Skeletal muscle cell (primary cell): ENCODE data around the gene ERVW-1.
"Not testable (repeated sequence)": the region's sequence is repeated elsewhere in the genome, so short reads cannot be mapped to it uniquely, and the experiment has no call there.

Source experiments
- DNase-seq: peaks from one replicate; pipeline ENCODE4 v3.0.0-alpha.2; 2010; ENCODE audit warnings: low read depth
- H3K4me3 ChIP-seq: 2 replicates; pipeline ENCODE4 v1.5.1; 2011; ENCODE audit warnings: low read depth, mild to moderate bottlenecking, control low read depth, low read length, moderate library complexity

The ERVW-1 gene

GRCh38 chr7:92475851-92476590 is 1.7 kb downstream of the ERVW-1 start:
- not testable (repeated sequence) for H3K4me3 ChIP-seq, DNase-seq

DNA sequence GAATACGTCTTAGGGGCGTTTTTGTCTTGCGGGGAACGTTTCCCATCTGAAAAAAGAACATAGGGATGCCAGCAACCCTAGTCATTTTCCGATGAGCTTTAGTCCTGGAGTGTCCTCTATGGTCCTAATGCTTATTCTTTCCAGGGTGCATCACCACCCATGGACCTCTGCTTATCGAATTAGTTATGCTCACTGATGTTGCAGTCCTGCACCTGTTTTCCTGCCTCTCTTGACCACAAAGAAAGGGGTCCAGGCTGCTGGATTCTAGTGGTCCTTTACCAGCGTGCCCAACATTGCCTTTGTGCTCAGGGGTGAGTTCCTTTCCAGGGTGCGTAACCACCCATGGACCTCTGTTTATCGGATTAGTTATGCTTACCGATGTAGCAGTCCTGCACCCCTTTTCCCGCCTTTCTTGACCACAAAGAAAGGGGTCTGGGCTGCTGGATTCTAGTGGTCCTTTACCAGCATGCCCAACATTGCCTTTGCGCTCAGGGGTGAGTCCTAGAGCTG is 2.4 kb downstream of the ERVW-1 start:
- H3K4me3 ChIP-seq, DNase-seq: not testable (repeated sequence)

DNA sequence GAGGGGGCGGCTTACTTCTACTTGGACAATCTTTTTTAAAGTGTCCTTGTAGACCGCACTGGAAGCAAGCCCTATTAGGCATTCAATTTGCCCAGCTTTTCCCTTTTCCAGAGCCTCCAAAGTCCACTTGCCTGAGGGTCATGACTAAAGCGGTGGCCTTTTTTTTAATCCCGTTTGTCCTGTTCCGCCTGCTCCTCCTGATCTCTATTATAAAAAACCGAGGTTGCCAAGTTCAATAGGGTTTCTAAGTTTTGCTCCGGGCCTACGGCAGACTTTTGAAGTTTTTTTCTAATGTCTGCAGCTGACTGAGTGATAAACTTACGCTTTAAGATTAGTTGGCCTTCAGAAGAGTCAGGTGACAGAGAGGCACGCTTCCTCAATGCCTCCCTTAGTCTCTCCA is 3.8 kb downstream of the ERVW-1 start:
- not testable (repeated sequence) for H3K4me3 ChIP-seq, DNase-seq

GRCh38 chr7:92468589-92468988 is 9.2 kb downstream of the ERVW-1 start:
- DNase-seq, result not testable (repeated sequence)

DNA sequence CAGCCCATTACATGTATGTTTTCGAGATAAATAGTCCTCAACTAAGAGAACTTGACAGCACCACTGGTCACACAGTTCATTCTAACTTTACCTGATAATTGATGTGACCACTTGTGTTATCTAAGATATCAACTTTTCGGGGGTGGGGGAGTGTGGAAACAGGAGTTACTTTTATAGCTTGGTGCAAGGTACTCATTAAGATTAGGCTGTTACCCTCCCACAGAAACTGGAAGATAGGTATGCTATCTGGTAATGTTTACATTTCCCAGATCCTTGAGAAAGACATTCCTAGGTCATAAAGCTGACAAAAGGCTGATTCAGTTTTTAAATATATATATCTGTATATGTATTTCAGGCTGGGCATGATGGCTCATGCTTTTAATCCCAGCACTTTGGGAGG is 11.1 kb downstream of the ERVW-1 start:
- DNase-seq, result no peak

More at GRCh38 chr7:92468589-92468988, 9.2 kb downstream of the ERVW-1 start:
- H3K4me3 ChIP-seq, result not testable (repeated sequence)

DNA sequence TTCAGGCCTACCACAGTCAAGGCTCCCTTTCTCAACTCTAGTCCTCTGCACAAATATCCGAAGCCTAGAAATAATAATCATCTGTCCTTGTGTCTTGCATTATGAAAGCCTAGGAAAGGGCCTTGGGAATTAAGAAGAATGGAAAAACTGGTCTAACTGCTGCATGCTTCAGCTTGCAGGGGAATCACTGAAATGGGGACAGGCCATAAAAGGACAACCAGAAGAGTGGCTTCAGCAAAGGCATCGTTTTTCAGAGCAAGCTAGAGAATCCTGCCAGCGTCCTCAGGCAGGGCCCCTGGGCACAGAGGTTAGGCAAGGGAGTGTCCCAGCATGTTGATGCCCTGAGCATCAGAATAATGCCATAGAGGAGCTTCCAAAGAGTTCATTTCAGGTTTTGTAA is 13.2 kb downstream of the ERVW-1 start:
- no peak overlapping the region for H3K4me3 ChIP-seq
- DNase-seq, result no peak

More for the DNA sequence above, 11.1 kb downstream of the ERVW-1 start:
- no peak overlapping the region for H3K4me3 ChIP-seq

DNA sequence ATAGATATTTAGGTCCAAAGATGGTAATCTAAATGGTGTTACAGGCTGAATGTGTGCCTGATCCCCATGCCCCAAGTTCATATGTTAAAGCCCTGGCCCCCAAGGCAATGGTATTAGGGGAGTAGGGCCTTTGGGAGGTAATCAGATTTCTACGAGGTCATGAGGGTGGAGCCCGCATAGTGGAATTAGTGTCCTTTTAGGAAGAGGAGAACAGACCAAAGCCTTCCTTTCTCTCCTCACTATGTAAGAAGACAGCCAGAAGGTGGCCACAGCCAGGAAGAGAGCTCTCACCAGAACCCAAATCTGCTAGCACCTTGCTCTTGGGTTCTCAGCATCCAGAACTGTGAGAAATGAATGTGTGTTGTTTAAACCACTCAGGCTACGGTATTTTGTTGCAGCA is 15.2 kb downstream of the ERVW-1 start:
- H3K4me3 ChIP-seq, result no peak overlapping the region
- DNase-seq, result no peak

GRCh38 chr7:92461027-92462003 is 16.4 kb downstream of the ERVW-1 start:
- H3K4me3 ChIP-seq, result no peak overlapping the region
- peak; percentile 3 for DNase-seq

DNA sequence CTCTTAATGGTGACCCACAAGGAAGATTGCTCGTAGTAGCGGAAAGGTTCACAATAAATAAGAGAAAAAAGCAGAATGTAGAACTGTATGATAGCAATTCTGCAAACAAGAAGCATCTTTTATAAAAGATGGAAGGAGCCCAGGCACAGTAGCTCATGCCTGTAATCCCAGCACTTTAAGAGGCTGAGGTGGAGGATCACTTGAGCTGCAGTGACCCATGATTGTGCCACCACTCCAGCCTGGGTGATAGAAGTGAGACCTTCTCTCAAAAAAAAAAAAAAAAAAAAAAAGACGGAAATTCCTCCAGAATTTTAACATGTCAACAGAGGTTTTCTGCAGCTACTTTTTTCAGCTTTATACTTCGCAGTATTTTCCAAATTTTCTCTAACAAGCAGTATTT is 17.2 kb downstream of the ERVW-1 start:
- H3K4me3 ChIP-seq, result no peak overlapping the region
- DNase-seq, result no peak

DNA sequence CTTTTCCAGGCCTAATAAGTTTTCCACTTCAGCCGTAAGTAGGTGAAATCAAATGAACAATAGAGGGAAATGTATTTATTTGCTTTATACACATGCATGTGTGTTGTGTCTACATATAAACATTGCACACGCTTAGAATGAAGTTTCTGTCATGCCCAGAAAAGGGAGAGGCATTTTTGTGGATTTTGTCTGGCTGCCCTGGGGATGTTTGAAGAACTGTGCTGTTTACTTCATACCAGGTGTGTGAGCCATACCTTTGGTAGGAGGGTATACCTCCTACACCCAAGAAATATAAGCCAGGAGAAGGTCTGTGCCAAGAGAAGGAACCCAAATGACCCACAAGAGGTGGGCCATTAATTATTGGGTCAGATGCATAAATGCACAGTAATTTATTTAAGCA is 17.6 kb downstream of the ERVW-1 start:
- no peak overlapping the region for H3K4me3 ChIP-seq
- no peak for DNase-seq

GRCh38 chr7:92456236-92456635 is 21.5 kb downstream of the ERVW-1 start:
- no peak overlapping the region for H3K4me3 ChIP-seq
- DNase-seq, result no peak

- no peak overlapping the region for H3K4me3 ChIP-seq
- no peak for DNase-seq
These were observed 26.1 kb downstream of the ERVW-1 start for GRCh38 chr7:92451645-92452044.

DNA sequence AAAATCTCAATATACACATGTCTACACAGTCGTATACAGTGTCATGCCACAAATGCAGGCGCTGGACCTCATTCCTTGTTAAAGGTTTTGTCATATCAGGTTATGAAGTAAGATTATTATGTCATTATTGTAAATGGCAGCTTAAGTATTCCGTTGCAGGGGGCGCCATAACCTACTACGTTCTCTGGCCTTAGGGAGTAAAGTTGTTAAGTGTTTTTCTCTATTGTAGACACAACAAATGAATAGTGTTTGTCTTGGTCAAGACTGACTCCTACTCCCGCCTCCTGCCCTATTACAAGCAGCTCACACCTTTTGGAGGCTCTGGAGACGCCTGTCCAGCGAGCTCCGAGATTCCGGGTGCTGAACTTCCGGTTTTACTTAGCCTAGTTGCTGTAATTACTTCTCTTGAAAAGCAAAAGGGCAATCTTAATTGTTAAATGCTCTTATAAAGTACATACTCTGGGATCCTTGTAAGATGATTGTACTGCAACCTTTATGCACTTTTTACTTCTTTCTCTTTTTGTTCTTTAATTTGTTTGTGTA is 29.5 kb downstream of the ERVW-1 start:
- peak overlapping the region; percentile 77 for H3K4me3 ChIP-seq
- DNase-seq, result peak; percentile 6

DNA sequence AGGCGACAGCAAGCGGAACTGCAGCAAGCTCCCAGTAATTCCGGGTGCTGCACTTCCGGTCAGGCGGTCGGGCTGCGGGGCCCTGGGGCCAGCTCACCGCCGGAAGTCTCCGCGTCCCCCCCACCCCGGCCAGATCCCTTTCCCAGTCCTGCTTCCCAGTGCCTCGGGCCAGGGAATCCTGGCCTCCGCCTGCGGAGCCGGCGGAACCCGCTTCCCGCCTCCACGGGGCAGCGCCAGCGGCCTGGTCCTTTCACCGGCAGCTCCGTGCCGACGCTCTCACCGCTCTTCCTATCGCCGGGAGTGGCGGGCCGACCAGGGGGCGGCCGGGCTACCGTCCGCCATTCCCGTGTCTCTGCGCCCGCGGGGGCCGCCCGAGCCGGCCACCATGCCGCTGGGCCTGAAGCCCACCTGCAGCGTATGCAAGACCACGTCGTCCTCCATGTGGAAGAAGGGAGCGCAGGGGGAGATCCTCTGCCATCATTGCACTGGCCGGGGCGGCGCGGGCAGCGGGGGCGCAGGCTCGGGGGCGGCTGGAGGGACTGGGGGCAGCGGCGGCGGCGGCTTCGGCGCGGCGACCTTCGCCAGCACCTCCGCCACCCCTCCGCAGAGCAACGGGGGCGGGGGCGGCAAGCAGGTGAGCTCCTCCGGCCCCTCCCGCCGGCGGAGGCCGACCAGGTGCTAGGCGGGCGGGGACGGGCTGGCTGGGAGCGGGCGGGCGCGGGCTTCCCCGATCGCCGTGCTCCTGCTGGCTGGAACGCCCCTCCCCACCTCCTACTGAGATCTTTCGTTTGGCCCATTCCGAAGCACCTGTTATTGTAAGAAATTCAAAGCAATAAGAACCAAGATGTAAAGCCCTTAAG is 30.2 kb downstream of the ERVW-1 start, which contains the start of gene GATAD1:
Gene GATAD1 (plus strand): TSS at position 138 of the 860 bp plus-strand sequence. CDS start 248 bp downstream, at position 386.
- DNase-seq, result peak; percentile 70
- H3K4me3 ChIP-seq, result peak within 1 kb of the TSS; percentile 77

GRCh38 chr7:92446869-92447344 is 30.8 kb downstream of the ERVW-1 start:
- peak overlapping the region; percentile 77 for H3K4me3 ChIP-seq
- DNase-seq, result no peak

DNA sequence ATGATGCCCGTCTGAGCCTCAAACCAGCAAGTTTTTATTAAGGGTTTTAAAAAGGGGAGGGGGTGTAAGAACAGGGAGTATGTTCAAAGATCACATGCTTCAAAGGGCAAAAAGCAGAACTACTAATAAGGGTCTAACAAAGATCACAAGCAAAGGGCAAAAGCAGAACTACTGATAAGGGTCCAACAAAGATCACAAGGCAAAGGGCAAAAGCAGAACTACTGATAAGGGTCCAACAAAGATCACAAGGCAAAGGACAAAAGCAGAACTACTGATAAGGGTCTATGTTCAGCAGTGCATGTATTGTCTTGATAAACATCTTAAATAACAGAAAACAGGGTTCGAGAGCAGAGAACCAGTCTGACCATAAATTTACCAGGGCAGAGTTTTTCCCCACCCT is 35.0 kb downstream of the ERVW-1 start:
- not testable (repeated sequence) for DNase-seq, H3K4me3 ChIP-seq

DNA sequence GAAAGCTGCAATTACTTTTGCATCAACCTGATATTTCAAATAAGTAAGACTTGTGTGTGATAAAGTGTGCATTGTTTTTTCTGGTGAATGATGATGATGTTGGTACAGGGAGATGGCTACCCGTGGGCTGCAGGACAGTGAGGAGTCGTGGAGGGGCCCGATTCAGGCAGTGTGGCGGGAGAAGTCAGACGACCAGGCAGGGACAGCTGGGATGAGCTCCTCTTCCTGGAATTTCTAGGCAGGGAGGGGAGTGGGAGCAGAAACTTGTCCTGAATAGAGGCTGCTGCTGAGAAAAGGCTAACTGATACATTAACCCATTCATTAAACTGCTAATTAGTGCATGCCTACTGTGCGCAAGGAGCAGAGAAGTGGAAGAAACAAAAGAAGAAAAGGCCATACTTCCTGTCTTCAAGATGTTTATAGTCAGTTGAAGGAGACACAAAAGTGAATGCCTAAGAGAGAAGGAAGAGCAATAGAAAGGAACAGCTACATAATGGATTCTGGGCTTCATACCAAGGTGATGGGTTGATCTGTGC is 39.7 kb downstream of the ERVW-1 start:
- no peak for DNase-seq

DNA sequence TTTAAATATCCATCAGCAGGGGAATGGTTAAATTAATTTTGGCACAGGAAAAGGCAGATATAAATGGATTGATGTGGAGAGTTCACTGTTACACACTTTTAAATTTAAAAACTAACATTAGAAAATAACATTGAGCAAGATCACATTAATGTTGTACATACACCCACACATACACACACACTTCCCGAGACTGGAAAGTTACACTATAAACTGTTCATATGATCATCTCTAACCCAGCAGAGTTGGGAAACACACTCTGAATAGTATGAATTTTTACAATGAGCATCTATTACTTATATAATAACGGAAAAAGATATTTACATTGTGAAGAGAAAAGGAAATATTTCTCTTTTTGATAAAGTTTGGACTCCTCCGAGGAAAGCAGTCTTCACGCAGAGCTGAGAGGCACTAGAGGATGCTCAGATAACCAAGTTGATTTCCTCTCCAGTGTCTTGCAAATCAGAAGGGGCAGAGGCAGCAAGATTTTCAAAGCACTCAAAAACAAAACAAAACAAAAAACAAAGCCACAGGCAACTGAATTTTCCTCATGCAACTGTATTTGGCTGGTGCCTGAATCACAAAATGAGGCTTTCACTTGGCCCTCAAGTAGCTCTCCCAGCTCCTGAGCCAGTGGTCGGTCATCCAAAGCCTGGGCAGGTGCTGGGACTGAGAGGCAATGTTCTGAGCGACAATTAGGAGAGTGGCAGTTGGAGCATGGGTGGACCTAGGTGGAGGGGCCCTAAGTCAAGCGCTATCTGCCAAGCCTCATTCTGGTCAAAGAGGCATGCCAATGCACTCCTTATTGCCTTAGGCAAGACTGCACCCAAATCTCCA is 40.9 kb downstream of the ERVW-1 start:
- DNase-seq, result no peak
- no peak overlapping the region for H3K4me3 ChIP-seq

More for the DNA sequence above, 39.7 kb downstream of the ERVW-1 start:
- H3K4me3 ChIP-seq, result no peak overlapping the region
